HCT116 (cell line): ENCODE data around the gene CADPS2. TPM values are rescaled to one million over a fixed set of nuclear protein-coding genes. Genes with fewer than 3 reads are reported as not detected.

Source experiments
- ATAC-seq: fragments of 200-7000 bp; cut with Tn5 transposase; 2 replicates; pipeline ENCODE4 v1.9.1; 2020; ENCODE audit warnings: mild to moderate bottlenecking, moderate library complexity
- BruUV-seq: library from RNA; stranded (reverse); fragments of 400-500 nt; replicated peaks from 2 replicates; lab custom pipeline; 2021; lab: Mats Ljungman, UMichigan
- CTCF ChIA-PET: fragments of 300-600 bp; sonication (Branson Sonifier 250); formaldehyde crosslinking; loops from one replicate; lab custom pipeline; 2021; ENCODE audit warnings: antibody characterized with exemption; lab: Charles Lee
- POLR2A ChIA-PET: fragments of 300-600, 350-600 bp; sonication (Branson Sonifier 250); formaldehyde crosslinking; loops from one replicate; lab custom pipeline; 2021; ENCODE audit warnings: antibody characterized with exemption; lab: Charles Lee
- RAD21 ChIA-PET, 2 experiments: fragments of 300-600 bp; sonication (Branson Sonifier 250); formaldehyde crosslinking; loops; one replicate each; lab custom pipeline; 2023; ENCODE audit warnings: low total read pairs in 2 of 2; ENCODE audit not compliant: uncharacterized antibody in 2 of 2, unreplicated experiment in 2 of 2, low non-redundant PET in 1 of 2; lab: Charles Lee
- DNase-seq: peaks from one replicate; pipeline ENCODE4 v3.0.0-alpha.2; 2010; ENCODE audit warnings: low read depth, low spot score
- H2AFZ ChIP-seq: fragments of 200-600 bp; shearing (Covaris generic), sonication (generic); 2 replicates; pipeline ENCODE4 v1.6.1; 2017; ENCODE audit warnings: low read depth, mixed run types, mixed read lengths, antibody characterized with exemption, low read length; ENCODE audit not compliant: poor library complexity, severe bottlenecking
- H3K27ac ChIP-seq: 2 replicates; pipeline ENCODE4 v1.5.1; 2012; ENCODE audit warnings: low read depth, low read length
- H3K27me3 ChIP-seq: fragments of 200-600 bp; sonication (generic); 2 replicates; pipeline ENCODE4 v1.6.1; 2016; ENCODE audit warnings: mixed run types, low read length, mixed read lengths; ENCODE audit not compliant: insufficient read depth
- H3K36me3 ChIP-seq, 2 experiments: fragments of 200-500 bp in 1 of 2; fragments of 200-600 bp in 1 of 2; sonication (Bioruptor generic) in 1 of 2; sonication (generic) in 1 of 2; 2 replicates each; pipeline versions ENCODE4 v1.5.1 to v1.6.1; 2014 to 2016; ENCODE audit warnings: low read length in 2 of 2, inconsistent platforms in 1 of 2, mixed read lengths in 1 of 2, mixed run types in 1 of 2; ENCODE audit not compliant: insufficient read depth in 2 of 2, control insufficient read depth in 1 of 2
- H3K4me1 ChIP-seq, 2 experiments: fragments of 200-600 bp in 1 of 2; sonication (generic) in 1 of 2; 2 replicates each; pipeline versions ENCODE4 v1.5.1 to v1.6.1; 2012 to 2017; ENCODE audit warnings: low read length in 2 of 2, inconsistent platforms in 1 of 2, mild to moderate bottlenecking in 1 of 2, mixed read lengths in 1 of 2, mixed run types in 1 of 2, moderate library complexity in 1 of 2; ENCODE audit not compliant: insufficient read depth in 2 of 2, control insufficient read depth in 1 of 2
- H3K4me2 ChIP-seq: fragments of 200-600 bp; sonication (generic); 2 replicates; pipeline ENCODE4 v1.6.1; 2017; ENCODE audit warnings: mixed run types, low read length, mixed read lengths
- H3K4me3 ChIP-seq, 2 experiments: fragments of 200-600 bp in 1 of 2; sonication (generic) in 1 of 2; replicated peaks in 1 of 2; 2 replicates each; pipeline ENCODE4 v1.5.1; 2011 to 2016; ENCODE audit warnings: low read length in 2 of 2, control low read depth in 1 of 2, low read depth in 1 of 2, mild to moderate bottlenecking in 1 of 2, mixed read lengths in 1 of 2, mixed run types in 1 of 2
- H3K79me2 ChIP-seq: fragments of 200-600 bp; sonication (generic); 2 replicates; pipeline ENCODE4 v1.6.1; 2017; ENCODE audit warnings: mild to moderate bottlenecking, mixed run types, low read length, moderate library complexity, mixed read lengths; ENCODE audit not compliant: insufficient read depth
- H3K9ac ChIP-seq: fragments of 200-600 bp; sonication (generic); 2 replicates; pipeline ENCODE4 v1.6.1; 2016; ENCODE audit warnings: low read length, mixed read lengths
- H3K9me2 ChIP-seq: fragments of 200-600 bp; sonication (generic), shearing (Covaris generic); 2 replicates; pipeline ENCODE4 v1.6.1; 2017; ENCODE audit warnings: mixed run types, mild to moderate bottlenecking, moderate library complexity; ENCODE audit not compliant: insufficient read depth
- H3K9me3 ChIP-seq, 2 experiments: fragments of 200-500 bp in 1 of 2; fragments of 200-600 bp in 1 of 2; sonication (Bioruptor generic) in 1 of 2; sonication (generic) in 1 of 2; 2 replicates each; pipeline ENCODE4 v1.6.1; 2014 to 2017; ENCODE audit warnings: low read length in 2 of 2, mixed read lengths in 2 of 2, inconsistent platforms in 1 of 2, low read depth in 1 of 2, mild to moderate bottlenecking in 1 of 2, mixed run types in 1 of 2, moderate library complexity in 1 of 2; ENCODE audit not compliant: control insufficient read depth in 1 of 2, insufficient read depth in 1 of 2
- H4K20me1 ChIP-seq: fragments of 200-600 bp; sonication (generic), shearing (Covaris generic); 2 replicates; pipeline ENCODE4 v1.6.1; 2017; ENCODE audit warnings: mixed run types, mild to moderate bottlenecking, moderate library complexity; ENCODE audit not compliant: insufficient read depth
- ATF3 ChIP-seq: IDR thresholded peaks from 2 replicates; pipeline ENCODE4 v1.6.1; 2012
- CBX3 ChIP-seq: IDR thresholded peaks from 2 replicates; pipeline ENCODE4 v1.6.1; 2012; ENCODE audit warnings: low read depth
- CTCF ChIP-seq, 3 experiments: fragments of 200-600 bp in 1 of 3; sonication (generic) in 1 of 3; IDR thresholded peaks in 2 of 3; conservative IDR thresholded peaks in 1 of 3; 2 replicates each; pipeline ENCODE4 v1.5.1; 2012 to 2017; ENCODE audit warnings: low read depth in 2 of 3, low read length in 2 of 3, antibody characterized with exemption in 1 of 3, borderline replicate concordance in 1 of 3, control low read depth in 1 of 3, mild to moderate bottlenecking in 1 of 3, mixed read lengths in 1 of 3, mixed run types in 1 of 3, moderate library complexity in 1 of 3; ENCODE audit not compliant: insufficient read depth in 1 of 3
- EGR1 ChIP-seq: IDR thresholded peaks from 2 replicates; pipeline ENCODE4 v1.6.1; 2012; ENCODE audit warnings: low read depth
- ELF1 ChIP-seq: IDR thresholded peaks from 2 replicates; pipeline ENCODE4 v1.6.1; 2012; ENCODE audit warnings: low read depth, borderline replicate concordance
- EZH2 ChIP-seq: fragments of 200-600 bp; sonication (generic); IDR thresholded peaks from 2 replicates; pipeline ENCODE4 v1.6.1; 2017; ENCODE audit warnings: antibody characterized with exemption, mixed run types
- EZH2phosphoT487 ChIP-seq: fragments of 200-600 bp; IDR thresholded peaks from 2 replicates; pipeline ENCODE4 v1.6.1; 2018; ENCODE audit warnings: antibody characterized with exemption, borderline replicate concordance
- POLR2A ChIP-seq: IDR thresholded peaks from 2 replicates; pipeline ENCODE4 v1.7.0; 2011; ENCODE audit warnings: borderline replicate concordance; ENCODE audit not compliant: insufficient read depth, insufficient read length; ENCODE audit errors: extremely low read depth
- POLR2AphosphoS5 ChIP-seq: IDR thresholded peaks from 2 replicates; pipeline ENCODE4 v1.6.1; 2011; ENCODE audit warnings: mild to moderate bottlenecking, low read depth, low read length, moderate library complexity
- REST ChIP-seq: IDR thresholded peaks from 2 replicates; pipeline ENCODE4 v1.6.1; 2012; ENCODE audit warnings: low read depth
- SP1 ChIP-seq: IDR thresholded peaks from 2 replicates; pipeline ENCODE4 v1.6.1; 2012; ENCODE audit warnings: low read depth
- TCF7L2 ChIP-seq: IDR thresholded peaks from 2 replicates; pipeline ENCODE4 v1.7.0; 2011; ENCODE audit warnings: borderline replicate concordance, inconsistent platforms; ENCODE audit not compliant: insufficient read depth, insufficient read length; ENCODE audit errors: extremely low read depth
- YY1 ChIP-seq: IDR thresholded peaks from 2 replicates; pipeline ENCODE4 v1.6.1; 2011; ENCODE audit warnings: low read length, low read depth, moderate library complexity, mild to moderate bottlenecking; ENCODE audit not compliant: insufficient replicate concordance; ENCODE audit errors: extremely low read depth
- ZBTB33 ChIP-seq: IDR thresholded peaks from 2 replicates; pipeline ENCODE4 v1.6.1; 2011; ENCODE audit warnings: mild to moderate bottlenecking, low read length, moderate library complexity; ENCODE audit not compliant: insufficient replicate concordance; ENCODE audit errors: extremely low read depth
- intact Hi-C: fragments of 100-400 bp; cut with micrococcal nuclease; formaldehyde crosslinking; loops from 2 replicates; pipeline ENCODE4 v1.10.0; 2022
- total RNA-seq: library from RNA; stranded (reverse); gene quantifications from one replicate; pipeline ENCODE4 v1.2.1, GENCODE V29; 2021; ENCODE audit not compliant: unreplicated experiment

The CADPS2 gene
- total RNA-seq, 1 experiment from 2014 or later, result 7.5 TPM

- POLR2A ChIA-PET, result no interaction called here
- no peak overlapping the region for H3K4me2 ChIP-seq
- no peak overlapping the region for H3K4me3 ChIP-seq
Observed at GRCh38 chr7:122676466-122676865, 209.8 kb downstream of the CADPS2 start.

More at GRCh38 chr7:122676466-122676865, 209.8 kb downstream of the CADPS2 start:
- no TSS peak for BruUV-seq
- DNase-seq (no peak), ATAC-seq (no peak)
- no peak overlapping the region for H2AFZ ChIP-seq
- H3K27ac ChIP-seq, result no peak overlapping the region
- intact Hi-C loops, result no loop called here
- H3K4me1 ChIP-seq, result peaks cover 16 to 19% of the 10 kb centered on the region in 2 experiments; a peak in 3 of 4 replicates
- no peaks in the 10 kb centered on the region for H3K9me3 ChIP-seq
- no peaks in the 10 kb centered on the region for H3K36me3 ChIP-seq
- no peak overlapping the region for H3K9ac ChIP-seq
- ChIA-PET CTCF (no interaction called here), RAD21 (no interaction called here)
- no peaks in the 10 kb centered on the region for H3K27me3 ChIP-seq
- H3K79me2 ChIP-seq, result no peaks in the 10 kb centered on the region
- H4K20me1 ChIP-seq, result no peaks in the 10 kb centered on the region
- TF ChIP-seq ELF1 (no peak), POLR2AphosphoS5 (no peak), CTCF (IDR thresholded peaks at IDR 0.05 in 2 of 3, conservative IDR thresholded peaks at IDR 0.05 in 1 of 3; ENCODE audit: borderline replicate concordance in 1 of 3, insufficient read depth in 1 of 3, low read depth in 2 of 3, low read length in 2 of 3) (no peak), REST (no peak), SP1 (no peak), EGR1 (no peak), ATF3 (no peak), ZBTB33 (no peak), TCF7L2 (no peak), POLR2A (no peak), CBX3 (no peak), EZH2 (no peak), YY1 (no peak), EZH2phosphoT487 (no peak)
- H3K9me2 ChIP-seq, result no peaks in the 10 kb centered on the region
